NCI-H1436 treated with DMSO at 0.1 percent for 48 hours (cell line): ENCODE results near the gene IQCH.

Source experiments
- DNase-seq: peaks from one replicate; lab custom pipeline; 2025; lab: John Stamatoyannopoulos, UW

IQCH gene

DNA sequence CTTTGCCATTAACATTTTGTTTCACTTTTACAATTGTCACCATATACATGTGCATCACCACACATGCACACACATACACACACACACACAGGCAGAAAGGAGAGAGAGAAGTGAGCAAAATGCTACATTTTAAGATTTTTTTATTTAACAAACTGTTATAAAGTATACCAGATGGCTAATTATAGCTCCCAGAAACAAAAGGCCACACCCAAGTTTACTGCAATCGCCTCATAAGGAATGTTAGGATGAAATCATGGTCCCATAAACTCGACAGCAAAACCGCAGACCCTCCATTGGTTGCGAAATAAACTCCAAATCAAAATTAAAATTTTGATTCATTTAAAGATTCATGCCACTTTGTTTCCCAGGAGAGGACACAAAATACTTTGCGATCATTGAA is 250.2 kb downstream of the IQCH start:
- no peak for DNase-seq

DNA sequence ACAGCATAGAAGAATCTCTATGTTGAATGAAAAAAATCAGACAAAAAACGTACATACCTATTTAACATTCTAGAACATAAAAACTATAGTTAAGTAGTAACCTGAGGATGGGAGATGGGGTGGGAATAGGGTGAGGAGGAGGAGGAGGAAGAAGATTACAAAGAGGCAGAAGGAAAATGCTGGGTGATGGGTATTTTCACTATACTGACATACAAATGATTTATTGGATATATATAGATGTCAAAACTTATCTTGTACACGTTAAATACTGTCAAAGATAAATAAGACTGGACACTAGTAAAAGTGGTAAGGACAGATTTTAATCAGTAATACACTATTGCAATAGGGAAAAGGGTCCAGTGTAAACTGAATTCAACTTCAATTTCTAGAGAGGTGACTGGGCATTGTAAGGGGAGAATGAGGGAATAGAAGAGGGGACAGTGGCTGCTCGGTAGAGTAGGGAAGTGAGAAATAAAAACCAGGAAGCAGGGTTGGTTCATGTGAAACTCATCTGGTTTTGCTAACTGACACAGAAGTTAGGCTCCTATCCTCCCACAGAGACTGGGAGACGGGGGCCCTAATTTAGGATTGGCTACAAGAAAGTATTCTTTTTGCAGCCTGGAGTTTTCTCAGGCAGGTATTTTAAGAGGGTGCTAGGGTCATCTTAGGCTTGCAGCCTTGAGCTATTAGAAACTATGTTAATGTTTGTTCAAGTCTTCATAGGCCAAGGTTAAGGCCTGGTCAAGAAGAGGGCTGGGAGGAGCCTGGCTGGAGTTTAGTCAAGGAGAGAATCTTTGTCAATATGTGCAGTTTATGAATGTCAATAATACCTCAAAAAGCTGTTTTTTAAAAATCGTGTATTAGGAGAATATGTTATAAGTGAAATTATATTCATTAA is 251.3 kb downstream of the IQCH start:
- DNase-seq: no peak

DNA sequence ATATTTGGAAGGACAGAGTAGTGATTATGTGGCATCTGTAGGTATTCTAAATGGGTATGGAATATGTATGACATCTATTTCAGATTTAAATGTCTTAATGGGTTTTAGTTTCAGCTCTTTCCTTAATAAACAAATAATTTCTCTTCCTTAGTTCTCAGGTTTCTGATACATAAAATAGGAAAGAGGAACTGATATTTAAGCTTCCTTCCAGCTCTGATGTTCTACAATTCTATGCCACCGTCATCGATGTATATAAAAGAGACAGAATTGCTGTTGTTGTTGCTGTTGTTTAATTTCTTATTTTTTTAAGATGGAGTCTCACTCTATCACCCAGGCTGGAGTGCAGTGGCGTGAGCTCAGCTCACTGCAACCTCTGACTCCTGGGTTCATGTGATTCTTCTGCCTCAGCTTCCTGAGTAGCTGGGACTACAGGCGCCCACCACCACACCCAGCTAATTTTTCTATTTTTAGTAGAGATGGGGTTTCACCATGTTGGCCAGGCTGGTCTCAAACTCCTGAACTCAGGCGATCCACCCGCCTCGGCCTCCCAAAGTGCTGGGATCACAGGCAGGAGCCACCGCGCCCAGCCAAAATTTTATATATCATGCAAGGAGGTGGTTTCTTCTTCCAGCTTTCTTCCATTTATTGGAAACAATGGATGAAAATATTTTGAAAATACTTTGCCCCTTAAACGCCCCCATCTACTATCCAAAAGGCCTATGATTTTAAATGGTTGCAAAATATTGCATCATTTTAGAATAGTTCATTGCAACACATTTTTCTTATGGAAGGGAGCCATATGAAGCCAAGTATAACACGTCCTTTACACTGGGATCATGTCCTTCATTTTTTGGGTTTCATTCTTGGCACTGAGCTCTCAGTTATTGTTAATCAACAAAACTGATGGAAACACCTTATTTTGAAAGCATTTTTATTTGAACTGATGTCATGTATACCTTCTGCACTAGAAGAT is 252.5 kb downstream of the IQCH start:
- DNase-seq: no peak

- DNase-seq: no peak
Observed at GRCh38 chr15:67508407-67508806, 253.8 kb downstream of the IQCH start.

DNA sequence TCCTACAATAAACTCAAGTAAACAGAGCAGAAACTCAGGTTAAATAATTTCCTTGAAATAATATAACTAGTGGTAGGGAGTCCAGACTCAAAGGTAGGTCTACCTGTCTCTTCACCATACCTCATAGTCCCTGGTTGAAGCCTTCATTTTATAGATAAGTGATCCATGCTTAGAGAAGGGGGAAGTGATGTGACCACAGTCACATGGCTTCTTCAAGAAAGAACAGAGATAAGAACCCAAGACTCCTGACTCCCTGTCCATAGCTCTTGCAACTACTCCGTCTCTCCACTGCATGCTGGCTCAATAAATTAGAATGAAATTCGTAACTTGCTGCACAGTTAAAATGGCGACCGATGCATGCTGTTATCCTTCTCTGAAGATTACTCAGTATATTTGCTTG is 255.3 kb downstream of the IQCH start:
- no peak for DNase-seq

DNA sequence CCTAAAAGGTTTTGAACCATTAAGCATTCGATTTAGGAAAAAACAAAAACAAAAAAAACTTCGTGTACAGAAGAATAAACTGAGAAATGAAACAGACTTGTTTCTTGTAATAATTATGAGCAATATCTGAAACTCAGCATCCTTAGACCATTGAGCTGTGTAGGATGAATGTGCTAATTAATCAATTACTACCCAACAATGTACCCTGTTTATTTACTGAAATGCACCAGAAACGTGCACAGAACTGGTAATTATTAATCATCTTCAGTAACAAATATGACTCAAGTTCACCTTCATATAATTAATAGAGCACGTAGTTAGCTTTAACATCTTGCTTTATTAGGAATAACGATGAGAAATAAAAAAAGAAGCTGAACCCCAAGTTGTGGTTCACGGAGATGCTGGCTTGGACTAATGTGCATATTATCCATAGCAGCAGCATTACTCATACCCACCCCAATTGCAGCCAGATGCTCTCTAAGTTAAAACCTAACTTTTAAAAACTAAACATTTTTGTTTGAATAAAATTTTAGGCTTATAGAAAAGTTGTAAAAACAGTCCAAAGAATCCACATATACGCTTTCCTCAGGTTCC is 256.1 kb downstream of the IQCH start:
- no peak for DNase-seq

DNA sequence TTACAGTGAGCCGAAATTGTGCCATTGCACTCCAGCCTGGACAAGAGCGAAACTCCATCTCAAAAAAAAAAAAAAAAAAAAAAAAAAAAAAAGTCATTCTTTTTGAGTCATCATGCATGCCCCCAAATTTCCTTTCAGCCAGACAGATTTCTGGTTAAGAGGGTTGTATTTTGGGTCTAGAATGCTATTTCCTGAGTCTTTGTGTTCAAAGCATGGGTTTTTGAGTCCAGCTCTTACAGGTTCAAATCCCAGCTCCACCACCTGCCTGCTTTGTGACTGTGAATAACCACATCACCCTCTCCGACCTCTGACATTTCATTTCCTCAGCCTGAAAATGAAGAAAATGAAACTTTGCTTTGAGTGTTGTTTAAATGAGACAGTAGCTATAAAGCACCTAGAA is 257.0 kb downstream of the IQCH start:
- DNase-seq: no peak

GRCh38 chr15:67512140-67512539 is 257.6 kb downstream of the IQCH start:
- no peak for DNase-seq

GRCh38 chr15:67512933-67513714 is 258.5 kb downstream of the IQCH start:
- no peak for DNase-seq

DNA sequence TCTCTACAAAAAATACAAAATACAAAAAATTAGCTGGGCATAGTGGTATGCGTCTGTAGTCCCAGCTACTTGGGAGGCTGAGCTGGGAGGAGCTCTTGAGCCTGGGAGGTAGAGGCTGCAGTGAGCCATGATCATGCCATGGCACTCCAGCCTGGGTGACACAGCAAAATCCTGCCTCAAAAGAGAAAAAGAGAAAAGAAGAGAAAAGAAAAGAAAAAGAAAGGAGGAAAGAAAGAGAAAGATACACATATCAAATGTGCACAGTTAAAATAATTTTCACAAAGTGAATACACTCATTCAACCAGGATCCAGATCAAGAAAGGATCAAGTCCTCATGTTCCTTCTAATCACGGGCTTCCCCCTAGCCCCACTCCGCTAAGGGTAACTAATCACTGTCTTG is 260.5 kb downstream of the IQCH start:
- DNase-seq: no peak

DNA sequence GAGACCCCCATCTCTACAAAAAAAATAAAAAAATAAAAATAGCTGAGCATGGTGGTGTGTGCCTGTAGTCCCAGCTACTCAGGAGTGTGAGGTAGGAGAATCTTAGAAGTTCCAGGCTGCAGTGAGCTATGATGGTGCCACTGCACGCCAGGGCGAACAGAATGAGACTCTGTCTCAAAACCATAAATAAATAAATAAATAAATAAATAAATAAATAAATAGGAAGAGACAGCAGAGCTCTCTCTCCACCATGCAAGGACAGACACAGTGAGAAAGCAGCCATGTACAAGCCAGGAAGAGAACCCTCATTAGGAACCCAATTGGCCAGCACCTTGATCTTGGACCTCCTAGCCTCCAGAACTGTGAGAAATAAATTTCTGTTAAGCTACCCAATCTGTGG is 261.0 kb downstream of the IQCH start:
- DNase-seq: no peak

GRCh38 chr15:67520321-67521028 is 265.9 kb downstream of the IQCH start:
- DNase-seq: no peak

GRCh38 chr15:67521029-67521782 is 266.6 kb downstream of the IQCH start, which contains the start of gene C15orf61:
Gene C15orf61, plus strand, starts transcription at chr15:67521131. Its CDS starts 118 bp downstream, at chr15:67521249.
- DNase-seq: peak; percentile 6

DNA sequence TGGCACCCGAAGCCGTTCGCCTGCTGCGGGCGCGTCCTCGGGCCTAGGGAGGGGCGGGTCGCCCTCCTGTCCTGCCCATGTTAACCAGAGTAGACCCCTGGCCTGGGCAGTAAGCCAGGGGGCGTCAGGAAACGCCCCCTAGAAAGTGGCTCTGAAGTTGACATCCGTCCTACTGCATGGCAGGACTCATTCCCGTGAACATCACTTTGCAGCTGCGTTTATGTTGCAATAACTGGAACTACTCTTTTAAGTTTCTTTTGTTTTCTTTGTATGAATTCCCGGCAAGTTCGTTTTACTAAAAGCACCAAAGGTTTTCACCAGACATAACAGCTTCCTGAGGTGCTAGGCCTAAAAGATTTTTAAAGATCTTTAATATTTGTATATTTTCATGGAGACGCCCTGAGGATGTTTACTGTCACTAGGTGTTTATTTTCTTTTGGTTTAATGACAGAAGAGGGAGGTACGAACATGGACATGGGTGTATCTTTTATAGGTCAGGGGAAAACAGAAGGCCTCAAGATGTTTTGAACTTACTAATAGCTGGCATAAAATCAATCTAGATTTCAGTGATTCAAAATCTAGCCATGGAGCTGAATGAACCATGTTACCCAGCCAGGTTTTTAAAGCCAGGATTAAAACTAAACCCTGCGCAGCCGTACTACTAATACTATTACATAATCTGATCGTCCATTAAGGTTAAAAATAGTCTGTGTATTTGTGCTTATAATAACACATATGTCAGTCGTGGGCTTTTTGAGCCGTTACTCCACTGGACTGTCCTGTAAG is 267.4 kb downstream of the IQCH start:
- no peak for DNase-seq

GRCh38 chr15:67523330-67523729 is 268.7 kb downstream of the IQCH start:
- no peak for DNase-seq

- DNase-seq: no peak
Observed at GRCh38 chr15:67524235-67524634, 269.6 kb downstream of the IQCH start.

- no peak for DNase-seq
Observed at GRCh38 chr15:67528513-67528912, 273.9 kb downstream of the IQCH start.

DNA sequence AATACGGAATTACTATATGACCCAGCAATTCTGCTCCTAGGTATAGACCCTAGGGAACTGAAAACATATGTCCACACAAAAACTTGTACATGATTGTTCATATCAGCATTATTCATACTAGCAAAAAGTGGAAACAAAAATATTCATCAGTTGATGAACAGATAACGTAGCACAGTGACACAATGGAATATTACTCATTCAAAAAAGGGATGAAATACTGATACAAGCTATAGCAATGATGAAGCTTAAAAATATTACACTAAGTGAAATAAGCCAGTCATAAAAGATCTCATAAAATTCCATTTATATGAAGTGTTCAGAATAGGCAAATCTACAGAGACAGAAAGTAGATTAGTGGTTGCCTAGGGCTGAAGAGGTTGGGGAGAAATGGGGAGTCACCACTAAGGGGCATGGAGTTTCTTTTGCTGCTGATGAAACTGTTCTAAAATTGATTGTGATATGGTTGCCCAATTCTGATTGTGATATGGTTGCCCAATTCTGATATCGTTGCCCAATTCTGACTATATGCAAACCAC is 276.9 kb downstream of the IQCH start:
- DNase-seq: no peak

DNA sequence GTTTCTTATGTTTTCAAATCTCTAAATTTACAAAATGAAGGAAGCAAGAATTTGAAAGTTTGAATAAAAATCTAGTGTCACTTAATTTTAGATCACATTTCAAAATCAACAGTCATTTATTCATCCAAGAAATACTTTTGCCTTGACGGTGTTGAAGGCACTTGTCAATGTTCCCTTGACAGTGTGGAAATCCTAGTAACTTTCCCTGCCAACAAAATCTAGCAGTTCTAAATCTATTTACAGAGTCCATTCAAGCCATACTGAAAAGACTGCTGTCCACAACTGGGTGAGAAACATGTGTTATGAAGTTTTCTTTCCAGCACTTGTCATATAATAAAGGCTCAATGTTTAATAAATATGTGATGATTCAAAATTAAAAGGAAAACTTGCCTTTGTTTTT is 279.3 kb downstream of the IQCH start:
- no peak for DNase-seq
